Osteoblast (primary cell): ENCODE results near the gene SCTR. TPM values are rescaled to one million over a fixed set of nuclear protein-coding genes. Genes with fewer than 3 reads are reported as not detected.

Experiments
- DNase-seq: peaks from one replicate; pipeline ENCODE4 v3.0.0; 2011; ENCODE audit warnings: low spot score, mixed read lengths; ENCODE audit not compliant: insufficient read length; ENCODE audit errors: missing footprints
- H2AFZ ChIP-seq: 2 replicates; pipeline ENCODE4 v1.6.0; 2011; ENCODE audit warnings: mild to moderate bottlenecking, low read length
- H3K27ac ChIP-seq: 2 replicates; pipeline ENCODE4 v1.5.1; 2011; ENCODE audit warnings: mild to moderate bottlenecking, low read depth, low read length, moderate library complexity
- H3K27me3 ChIP-seq: 2 replicates; pipeline ENCODE4 v1.6.0; 2012; ENCODE audit warnings: mild to moderate bottlenecking, control low read depth, inconsistent platforms, low read length, moderate library complexity; ENCODE audit not compliant: insufficient read depth
- H3K36me3 ChIP-seq: 2 replicates; pipeline ENCODE4 v1.5.1; 2011; ENCODE audit warnings: mild to moderate bottlenecking, low read length, control low read depth, moderate library complexity; ENCODE audit not compliant: insufficient read depth
- H3K4me1 ChIP-seq: 2 replicates; pipeline ENCODE4 v1.5.1; 2011; ENCODE audit warnings: mild to moderate bottlenecking, low read length, control low read depth, moderate library complexity; ENCODE audit not compliant: insufficient read depth
- H3K4me2 ChIP-seq: 2 replicates; pipeline ENCODE4 v1.6.0; 2011; ENCODE audit warnings: mild to moderate bottlenecking, low read length; ENCODE audit not compliant: insufficient read depth
- H3K4me3 ChIP-seq: fragments of 200-600 bp; sonication (generic); 3 replicates; pipeline ENCODE4 v1.5.1; 2012; ENCODE audit warnings: mild to moderate bottlenecking, low read length, inconsistent platforms; ENCODE audit not compliant: insufficient read depth
- H3K79me2 ChIP-seq: 2 replicates; pipeline ENCODE4 v1.6.0; 2012; ENCODE audit warnings: mild to moderate bottlenecking, low read length, control low read depth, inconsistent platforms; ENCODE audit not compliant: insufficient read depth
- H3K9me3 ChIP-seq: 2 replicates; pipeline ENCODE4 v1.5.1; 2011; ENCODE audit warnings: low read depth, low read length, control low read depth
- H4K20me1 ChIP-seq: 2 replicates; pipeline ENCODE4 v1.6.0; 2012; ENCODE audit warnings: mild to moderate bottlenecking, low read length, control low read depth; ENCODE audit not compliant: insufficient read depth
- CTCF ChIP-seq: IDR thresholded peaks from 2 replicates; pipeline ENCODE4 v1.5.1; 2011; ENCODE audit warnings: mild to moderate bottlenecking, low read depth, low read length, moderate library complexity; ENCODE audit errors: extremely low read depth
- total RNA-seq: library from RNA; depleted of rRNA; stranded (reverse); fragments of >200 nt; gene quantifications from 2 replicates; pipeline ENCODE4 v1.2.3, GENCODE V29; 2012

Gene SCTR
- total RNA-seq, 1 donor, result not detected

- DNase-seq, result no peak
- Histone ChIP-seq H3K36me3 (no peaks in the 10 kb centered on the region), H3K4me2 (no peak overlapping the region), H3K4me1 (peaks cover 13% of the 10 kb centered on the region), H3K27me3 (peaks cover 16% of the 10 kb centered on the region), H3K4me3 (no peak overlapping the region), H3K79me2 (no peaks in the 10 kb centered on the region), H2AFZ (no peak overlapping the region), H3K9me3 (no peaks in the 10 kb centered on the region), H4K20me1 (no peaks in the 10 kb centered on the region), H3K27ac (no peak overlapping the region)
- TF ChIP-seq CTCF, result no peak
Observed at GRCh38 chr2:119488245-119489214, 35.8 kb downstream of the SCTR start.

- Histone ChIP-seq H2AFZ (no peak overlapping the region), H3K79me2 (no peaks in the 10 kb centered on the region), H3K4me3 (no peak overlapping the region), H3K27me3 (peaks cover 17% of the 10 kb centered on the region), H3K36me3 (no peaks in the 10 kb centered on the region), H3K9me3 (no peaks in the 10 kb centered on the region), H3K4me1 (peaks cover 13% of the 10 kb centered on the region), H4K20me1 (no peaks in the 10 kb centered on the region), H3K27ac (no peak overlapping the region), H3K4me2 (no peak overlapping the region)
- peak; percentile 18 for DNase-seq
- TF ChIP-seq CTCF, result no peak
Observed at GRCh38 chr2:119487434-119488244, 36.6 kb downstream of the SCTR start.

GRCh38 chr2:119486886-119487285, 37.4 kb downstream of the SCTR start:
- DNase-seq, result peak; percentile 87
- H3K79me2 ChIP-seq, result no peaks in the 10 kb centered on the region
- peaks cover 17% of the 10 kb centered on the region for H3K27me3 ChIP-seq
- H3K9me3 ChIP-seq, result no peaks in the 10 kb centered on the region
- H3K27ac ChIP-seq, result no peak overlapping the region
- no peak overlapping the region for H3K4me3 ChIP-seq
- H3K4me1 ChIP-seq, result peaks cover 7% of the 10 kb centered on the region
- TF ChIP-seq CTCF, result no peak
- no peaks in the 10 kb centered on the region for H3K36me3 ChIP-seq
- peak overlapping the region; percentile 3 for H3K4me2 ChIP-seq
- H2AFZ ChIP-seq, result no peak overlapping the region
- no peaks in the 10 kb centered on the region for H4K20me1 ChIP-seq
